CD8-positive, alpha-beta memory T cell (primary cell): ENCODE data around the gene PPP6R2. TPM values are rescaled to one million over a fixed set of nuclear protein-coding genes. Genes with fewer than 3 reads are reported as not detected.

Experiments used
- CTCF ChIA-PET: fragments of 350-600 bp; sonication (Branson Sonifier 250); formaldehyde crosslinking; loops from one replicate; lab custom pipeline; 2021; ENCODE audit warnings: antibody characterized with exemption; lab: Charles Lee
- POLR2A ChIA-PET: fragments of 350-600 bp; sonication (Branson Sonifier 250); formaldehyde crosslinking; loops from one replicate; lab custom pipeline; 2021; ENCODE audit warnings: antibody characterized with exemption; lab: Charles Lee
- DNase-seq, 5 donors: peaks; one replicate each; pipeline versions ENCODE4 v3.0.0 to v3.0.0-alpha.2; 2020 to 2022; ENCODE audit warnings: mixed read lengths in 1 of 5
- H3K27ac ChIP-seq: one replicate; pipeline ENCODE4 v1.7.0; 2013; ENCODE audit warnings: low read depth, mild to moderate bottlenecking, low read length, moderate library complexity
- H3K27me3 ChIP-seq: 2 replicates; pipeline ENCODE4 v1.7.0; 2013; ENCODE audit warnings: low read length, mild to moderate bottlenecking; ENCODE audit not compliant: insufficient read depth, poor library complexity, severe bottlenecking
- H3K36me3 ChIP-seq: 2 replicates; pipeline ENCODE4 v1.7.0; 2013; ENCODE audit warnings: mild to moderate bottlenecking, low read length, moderate library complexity; ENCODE audit not compliant: insufficient read depth
- H3K4me1 ChIP-seq: 2 replicates; pipeline ENCODE4 v1.7.0; 2013; ENCODE audit warnings: mild to moderate bottlenecking, low read length, moderate library complexity; ENCODE audit not compliant: insufficient read depth
- H3K4me3 ChIP-seq: 2 replicates; pipeline ENCODE4 v1.7.0; 2013; ENCODE audit warnings: mild to moderate bottlenecking, low read length
- H3K9me3 ChIP-seq: 2 replicates; pipeline ENCODE4 v1.7.0; 2013; ENCODE audit warnings: mild to moderate bottlenecking, low read length
- H3K27ac Mint-ChIP-seq, 8 donors: one replicate each; pipeline ENCODE4 v1.8.0; 2020 to 2021; ENCODE audit warnings: mixed read lengths in 8 of 8, mild to moderate bottlenecking in 6 of 8, inconsistent platforms in 3 of 8, moderate library complexity in 3 of 8
- H3K27me3 Mint-ChIP-seq, 2 donors: one replicate each; pipeline ENCODE4 v1.8.0; 2020 to 2021; ENCODE audit warnings: mixed read lengths in 2 of 2, mild to moderate bottlenecking in 1 of 2, moderate library complexity in 1 of 2
- H3K36me3 Mint-ChIP-seq, 3 donors: one replicate each; pipeline ENCODE4 v1.8.0; 2020 to 2021; ENCODE audit warnings: mixed read lengths in 3 of 3, inconsistent platforms in 1 of 3, mild to moderate bottlenecking in 1 of 3
- H3K4me1 Mint-ChIP-seq, 3 donors: one replicate each; pipeline ENCODE4 v1.8.0; 2020 to 2021; ENCODE audit warnings: mixed read lengths in 3 of 3, inconsistent platforms in 1 of 3, mild to moderate bottlenecking in 1 of 3
- H3K4me3 Mint-ChIP-seq, 7 donors: one replicate each; pipeline ENCODE4 v1.8.0; 2020 to 2021; ENCODE audit warnings: mixed read lengths in 7 of 7, mild to moderate bottlenecking in 6 of 7, moderate library complexity in 4 of 7, inconsistent platforms in 2 of 7
- H3K9me3 Mint-ChIP-seq, 5 donors: one replicate each; pipeline ENCODE4 v1.8.0; 2020 to 2022; ENCODE audit warnings: mixed read lengths in 5 of 5, mild to moderate bottlenecking in 3 of 5, moderate library complexity in 2 of 5, inconsistent platforms in 1 of 5
- polyA plus RNA-seq: library from polyadenylated mRNA; unstranded; fragments of 300-500 nt; fragmentation: Illumina TruSeq; gene quantifications from one replicate; pipeline ENCODE4 v1.2.3, GENCODE V29; 2021
- total RNA-seq, 2 experiments: library from RNA; stranded (reverse); gene quantifications; one replicate each; pipeline ENCODE4 v1.2.3, GENCODE V29; 2021

The PPP6R2 gene
- total and polyA plus RNA-seq, 3 experiments from 2014 or later = 34.2 to 55.9 (median 49.7) TPM

GRCh38 chr22:50479721-50480120, 136.6 kb downstream of the PPP6R2 start:
- Histone ChIP-seq H3K27me3 (no peaks in the 10 kb centered on the region), H3K4me1 (peaks cover 5% of the 10 kb centered on the region), H3K36me3 (no peaks in the 10 kb centered on the region), H3K9me3 (no peaks in the 10 kb centered on the region), H3K4me3 (no peak overlapping the region), H3K27ac (no peak overlapping the region)
- Mint-ChIP-seq H3K27ac (peak overlapping the region in 5 of 8 donors; percentile 23 to 81 (median 52)), H3K4me1 (peaks cover 7 to 13% (median 9%) of the 10 kb centered on the region in 3 donors), H3K9me3 (no peaks in the 10 kb centered on the region), H3K36me3 (no peaks in the 10 kb centered on the region), H3K4me3 (peak overlapping the region; percentile 7 to 85 (median 72)), H3K27me3 (no peaks in the 10 kb centered on the region)
- no peak for DNase-seq
- ChIA-PET POLR2A (interaction anchor here (1.0 kb wide), 1 partner anchor 10 kb away, joined by 3 read pairs; no protein-coding TSS in a partner anchor), CTCF (interaction anchor here (0.7 to 2.1 kb wide), 4 partner anchors 10 to 138 kb away, joined by 3 to 6 read pairs (median 4); partner anchors contain the start of gene SCO2)

- Histone ChIP-seq H3K9me3 (no peaks in the 10 kb centered on the region), H3K36me3 (no peaks in the 10 kb centered on the region), H3K4me3 (no peak overlapping the region), H3K4me1 (no peaks in the 10 kb centered on the region), H3K27me3 (no peaks in the 10 kb centered on the region), H3K27ac (no peak overlapping the region)
- Mint-ChIP-seq H3K4me1 (peaks cover 7 to 8% (median 7%) of the 10 kb centered on the region in 3 donors), H3K36me3 (no peaks in the 10 kb centered on the region), H3K27ac (no peak overlapping the region), H3K4me3 (peak overlapping the region in 6 of 7 donors; percentile 50 to 73 (median 62)), H3K27me3 (peaks cover 2 to 7% of the 10 kb centered on the region in 2 donors), H3K9me3 (no peaks in the 10 kb centered on the region)
- ChIA-PET CTCF (interaction anchor here (2.1 kb wide), 1 partner anchor 45 kb away, joined by 5 read pairs; the partner anchor contains the start of gene SCO2), POLR2A (interaction anchor here (0.7 to 1.0 kb wide), 2 partner anchors 11 to 44 kb away, joined by 5 to 6 read pairs; partner anchors contain the start of gene SCO2)
- DNase-seq = no peak
Observed at GRCh38 chr22:50481045-50481439, 137.9 kb downstream of the PPP6R2 start.

GRCh38 chr22:50481440-50482106, 138.4 kb downstream of the PPP6R2 start, which contains the start of gene ADM2:
TSS of gene ADM2 (plus strand) at chr22:50481543. CDS start at chr22:50481848, 305 bp downstream.
- no peak within 1 kb of the TSS for H3K27ac ChIP-seq
- no peaks in the 10 kb centered on the region for H3K27me3 ChIP-seq
- H3K4me3 ChIP-seq = peak within 1 kb of the TSS; percentile 47
- H3K36me3 ChIP-seq = no peaks in the 10 kb centered on the region
- Mint-ChIP-seq H3K4me3 (peak within 1 kb of the TSS; percentile 70 to 85 (median 72)), H3K27me3 (peaks cover 4 to 11% of the 10 kb centered on the region in 2 donors), H3K27ac (peak within 1 kb of the TSS in 2 of 8 donors; percentile 62 to 78), H3K4me1 (peaks cover 7 to 8% (median 7%) of the 10 kb centered on the region in 3 donors), H3K36me3 (no peaks in the 10 kb centered on the region), H3K9me3 (no peaks in the 10 kb centered on the region)
- DNase-seq = peak; percentile 56 to 79 (median 62)
- POLR2A ChIA-PET = interaction anchor here (0.7 to 1.0 kb wide), 2 partner anchors 11 to 44 kb away, joined by 5 to 6 read pairs; partner anchors contain the start of gene SCO2
- CTCF ChIA-PET = interaction anchor here (2.1 kb wide), 1 partner anchor 44 kb away, joined by 5 read pairs; the partner anchor contains the start of gene SCO2
- H3K9me3 ChIP-seq = no peaks in the 10 kb centered on the region
- H3K4me1 ChIP-seq = no peaks in the 10 kb centered on the region

- no peaks in the 10 kb centered on the region for H3K36me3 Mint-ChIP-seq
- H3K4me1 ChIP-seq = no peaks in the 10 kb centered on the region
- H3K4me3 ChIP-seq = peak overlapping the region; percentile 47
- H3K4me1 Mint-ChIP-seq = peaks cover 7 to 8% (median 7%) of the 10 kb centered on the region in 3 donors
- ChIA-PET CTCF (interaction anchor here (1.0 to 1.3 kb wide), 2 partner anchors 9 to 140 kb away, joined by 4 read pairs; no protein-coding TSS in a partner anchor), POLR2A (interaction anchor here (1.0 kb wide), 1 partner anchor 43 kb away, joined by 6 read pairs; the partner anchor contains the start of gene SCO2)
- no peak for DNase-seq
- no peaks in the 10 kb centered on the region for H3K36me3 ChIP-seq
- H3K9me3 Mint-ChIP-seq = no peaks in the 10 kb centered on the region
- H3K27ac Mint-ChIP-seq = peak overlapping the region in 1 of 8 donors; percentile 29
- H3K9me3 ChIP-seq = no peaks in the 10 kb centered on the region
- no peak overlapping the region for H3K27ac ChIP-seq
- peaks cover 4 to 11% of the 10 kb centered on the region in 2 donors for H3K27me3 Mint-ChIP-seq
- H3K27me3 ChIP-seq = no peaks in the 10 kb centered on the region
- peak overlapping the region in 6 of 7 donors; percentile 49 to 84 (median 69) for H3K4me3 Mint-ChIP-seq
Observed at GRCh38 chr22:50482107-50483074, 139.3 kb downstream of the PPP6R2 start.

- DNase-seq = no peak
- H3K9me3 Mint-ChIP-seq = no peaks in the 10 kb centered on the region
- H3K4me1 Mint-ChIP-seq = peaks cover 7 to 8% (median 7%) of the 10 kb centered on the region in 3 donors
- Histone ChIP-seq H3K4me1 (no peaks in the 10 kb centered on the region), H3K4me3 (no peak overlapping the region), H3K9me3 (no peaks in the 10 kb centered on the region), H3K36me3 (no peaks in the 10 kb centered on the region), H3K27ac (no peak overlapping the region), H3K27me3 (no peaks in the 10 kb centered on the region)
- H3K27me3 Mint-ChIP-seq = peaks cover 4 to 11% of the 10 kb centered on the region in 2 donors
- H3K27ac Mint-ChIP-seq = peak overlapping the region in 1 of 8 donors; percentile 24
- ChIA-PET CTCF (interaction anchor here (1.0 to 1.3 kb wide), 2 partner anchors 10 to 141 kb away, joined by 4 read pairs; no protein-coding TSS in a partner anchor), POLR2A (interaction anchor here (0.6 kb wide), 1 partner anchor 10 kb away, joined by 4 read pairs; no protein-coding TSS in a partner anchor)
- peak overlapping the region in 2 of 7 donors; percentile 23 to 25 for H3K4me3 Mint-ChIP-seq
- no peaks in the 10 kb centered on the region for H3K36me3 Mint-ChIP-seq
Observed at GRCh38 chr22:50483106-50483505, 140.0 kb downstream of the PPP6R2 start.

GRCh38 chr22:50483556-50483955, 140.4 kb downstream of the PPP6R2 start:
- H3K4me1 Mint-ChIP-seq = peaks cover 7 to 8% (median 7%) of the 10 kb centered on the region in 3 donors
- POLR2A ChIA-PET = interaction anchor here (0.6 kb wide), 1 partner anchor 9 kb away, joined by 4 read pairs; no protein-coding TSS in a partner anchor

More at GRCh38 chr22:50483556-50483955, 140.4 kb downstream of the PPP6R2 start:
- Mint-ChIP-seq H3K9me3 (no peaks in the 10 kb centered on the region), H3K4me3 (no peak overlapping the region), H3K27me3 (peaks cover 4 to 11% of the 10 kb centered on the region in 2 donors), H3K27ac (no peak overlapping the region), H3K36me3 (no peaks in the 10 kb centered on the region)
- no peak for DNase-seq
- no peaks in the 10 kb centered on the region for H3K27me3 ChIP-seq
- no peaks in the 10 kb centered on the region for H3K9me3 ChIP-seq
- no peak overlapping the region for H3K27ac ChIP-seq
- no peak overlapping the region for H3K4me3 ChIP-seq
- CTCF ChIA-PET = interaction anchor here (0.8 to 3.3 kb wide), 4 partner anchors 10 to 141 kb away, joined by 3 to 11 read pairs (median 4); no protein-coding TSS in a partner anchor
- no peaks in the 10 kb centered on the region for H3K4me1 ChIP-seq
- no peaks in the 10 kb centered on the region for H3K36me3 ChIP-seq
